Body of pancreas (tissue), 4 donors: Measurements from ENCODE around the gene SEC61G. TPM values are rescaled to one million over a fixed set of nuclear protein-coding genes. Genes with fewer than 3 reads are reported as not detected.

Experiments
- ATAC-seq: fragments of 150-250 bp; one replicate; pipeline ENCODE4 v1.9.1; 2016
- DNase-seq, 4 donors: peaks; one replicate each; pipeline ENCODE4 v3.0.0-alpha.2; 2019
- H3K27ac ChIP-seq, 4 donors: fragments of 200-600 bp; sonication (generic); 1 replicate in 3 of 4; 2 replicates in 1 of 4; pipeline versions ENCODE4 v1.5.1 to v1.6.1; 2016 to 2019; ENCODE audit warnings: mild to moderate bottlenecking in 1 of 4, mixed read lengths in 1 of 4, moderate library complexity in 1 of 4
- H3K27me3 ChIP-seq, 2 donors: fragments of 200-600 bp; sonication (generic); one replicate each; pipeline ENCODE4 v1.6.0; 2016; ENCODE audit warnings: mild to moderate bottlenecking in 1 of 2
- H3K36me3 ChIP-seq, 2 donors: fragments of 200-600 bp; sonication (generic); replicated peaks in 1 of 2; 2 replicates each; pipeline ENCODE4 v1.5.1; 2016; ENCODE audit warnings: low read depth in 2 of 2; ENCODE audit not compliant: insufficient read depth in 1 of 2
- H3K4me1 ChIP-seq: fragments of 200-600 bp; sonication (generic); one replicate; pipeline ENCODE4 v1.6.0; 2016
- H3K4me3 ChIP-seq, 2 donors: fragments of 200-600 bp; sonication (generic); 1 replicate in 1 of 2; 2 replicates in 1 of 2; pipeline ENCODE4 v1.5.1; 2016 to 2019
- H3K9me3 ChIP-seq, 3 donors: fragments of 200-600 bp; sonication (generic); 1 replicate in 2 of 3; 2 replicates in 1 of 3; pipeline ENCODE4 v1.5.1; 2016
- CTCF ChIP-seq, 7 experiments: fragments of 450-650 bp in 4 of 7; fragments of 200-600 bp in 3 of 7; sonication (generic) in 3 of 7; IDR thresholded peaks; one replicate each; pipeline ENCODE4 v1.5.1; 2016 to 2019; ENCODE audit warnings: antibody characterized with exemption in 7 of 7
- POLR2A ChIP-seq, 3 donors: fragments of 450-650 bp; IDR thresholded peaks; one replicate each; pipeline ENCODE4 v1.6.1; 2016; ENCODE audit warnings: antibody characterized with exemption in 3 of 3, mild to moderate bottlenecking in 2 of 3
- WGBS, 2 donors: methylation state at CpG; one replicate each; pipeline ENCODE4 v1.1.5; 2017; 5-methylcytosine and 5-hydroxymethylcytosine counted together
- intact Hi-C: fragments of 100-400 bp; cut with DNase I; formaldehyde crosslinking; loops from one replicate; pipeline ENCODE4 v1.15.1; 2023
- total RNA-seq, 2 donors: library from RNA; depleted of rRNA; stranded (reverse); fragments of >200 nt; gene quantifications; one replicate each; pipeline ENCODE4 v1.1.0, GENCODE V29; 2016

Gene SEC61G
- total RNA-seq, 2 donors from 2014 or later, result 119 to 120 TPM

DNA sequence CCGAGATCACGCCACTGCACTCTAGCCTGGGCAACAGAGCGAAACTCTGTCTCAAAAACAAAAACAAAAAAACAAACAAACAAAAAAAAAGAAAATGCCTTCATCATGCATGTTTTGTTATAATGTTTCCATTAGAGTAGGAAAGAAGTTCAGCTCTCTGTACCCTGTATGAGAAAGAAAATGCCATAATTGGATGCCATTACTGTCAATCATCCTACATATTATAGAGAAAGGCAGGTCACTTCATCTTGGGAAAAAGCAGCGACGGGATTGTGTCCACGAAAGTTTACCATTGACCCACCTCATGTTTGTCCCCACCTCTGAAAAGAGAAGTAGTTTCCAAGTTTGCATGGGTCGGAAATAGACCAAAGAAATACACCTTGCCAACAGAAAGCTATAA, 33.8 kb downstream of the SEC61G start:
- Histone ChIP-seq H3K9me3 (no peaks in the 10 kb centered on the region), H3K4me1 (no peaks in the 10 kb centered on the region), H3K36me3 (no peaks in the 10 kb centered on the region), H3K4me3 (no peak overlapping the region), H3K27ac (no peak overlapping the region), H3K27me3 (no peaks in the 10 kb centered on the region)
- no peak for DNase-seq
- intact Hi-C loops, result loop anchor here (10.0 kb wide), 1 partner anchor 60 kb away; no protein-coding TSS in a partner anchor
- 87 to 89% methylated on average over 7 of the region's 7 CpGs for WGBS, 2 donors
- ATAC-seq, result no peak
- TF ChIP-seq CTCF (IDR thresholded peaks at IDR 0.05) (no peak), POLR2A (IDR thresholded peaks at IDR 0.05) (no peak)

DNA sequence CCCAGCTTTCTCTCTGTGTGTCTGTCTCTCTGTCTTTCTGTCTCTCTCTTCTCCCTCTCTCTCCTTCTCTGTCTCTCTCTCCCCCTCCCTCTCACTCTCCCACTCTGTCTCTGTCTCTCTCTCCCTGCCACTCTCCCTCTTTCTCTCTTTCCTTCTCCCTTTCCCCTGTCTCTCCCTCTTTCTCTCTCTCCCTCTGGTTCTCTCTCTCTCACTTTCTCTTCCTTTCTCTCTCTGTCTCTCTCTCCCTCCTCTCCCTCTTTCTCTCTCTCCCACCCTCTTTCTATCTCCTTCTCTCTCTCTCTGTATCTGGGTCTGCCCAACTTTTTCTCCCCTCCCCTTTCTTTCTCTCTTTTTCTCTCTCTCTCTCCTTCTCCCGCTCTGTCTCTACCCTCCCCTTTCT, 36.5 kb downstream of the SEC61G start:
- WGBS, 2 donors, result 42 to 47% methylated on average over 1 of the region's 1 CpG
- Histone ChIP-seq H3K9me3 (no peaks in the 10 kb centered on the region), H3K36me3 (no peaks in the 10 kb centered on the region), H3K4me1 (no peaks in the 10 kb centered on the region), H3K27me3 (no peaks in the 10 kb centered on the region), H3K4me3 (no peak overlapping the region), H3K27ac (no peak overlapping the region)
- no peak for ATAC-seq
- DNase-seq, result no peak
- intact Hi-C loops, result loop anchor here (10.0 kb wide), 1 partner anchor 58 kb away; no protein-coding TSS in a partner anchor
- TF ChIP-seq POLR2A (IDR thresholded peaks at IDR 0.05), result no peak
- no peak for TF ChIP-seq CTCF (IDR thresholded peaks at IDR 0.05)

DNA sequence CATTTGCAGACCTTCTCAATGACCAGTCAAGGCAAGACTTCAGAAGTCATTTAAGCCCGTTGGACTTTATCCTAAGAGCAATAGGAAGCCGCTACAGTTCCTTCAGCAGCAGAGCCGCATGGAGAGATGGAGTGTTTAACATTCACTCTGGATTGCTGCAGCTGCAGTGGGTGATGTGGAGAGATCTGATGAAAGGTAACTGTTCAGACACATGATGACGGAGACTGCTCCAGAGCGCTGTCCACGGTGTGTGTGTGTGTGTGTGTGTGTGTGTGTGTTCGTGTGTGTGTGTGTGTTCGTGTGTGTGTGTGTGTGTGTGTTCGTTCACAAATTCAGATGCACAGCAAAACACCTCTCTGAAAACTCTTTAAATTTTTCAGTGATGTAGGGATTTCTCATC, 37.0 kb downstream of the SEC61G start:
- H3K36me3 ChIP-seq, result no peaks in the 10 kb centered on the region
- H3K4me3 ChIP-seq, result no peak overlapping the region
- intact Hi-C loops, result loop anchor here (10.0 kb wide), 1 partner anchor 57 kb away; no protein-coding TSS in a partner anchor
- WGBS, 2 donors, result 45 to 60% methylated on average over 9 of the region's 9 CpGs
- H3K27me3 ChIP-seq, result no peaks in the 10 kb centered on the region
- H3K9me3 ChIP-seq, result no peaks in the 10 kb centered on the region
- H3K4me1 ChIP-seq, result no peaks in the 10 kb centered on the region
- DNase-seq (no peak), ATAC-seq (no peak)
- TF ChIP-seq CTCF (IDR thresholded peaks at IDR 0.05) (no peak), POLR2A (IDR thresholded peaks at IDR 0.05) (no peak)
- H3K27ac ChIP-seq, result no peak overlapping the region

GRCh38 chr7:54719974-54720373, 39.0 kb downstream of the SEC61G start:
- no peaks in the 10 kb centered on the region for H3K36me3 ChIP-seq
- DNase-seq (no peak), ATAC-seq (no peak)
- TF ChIP-seq CTCF (IDR thresholded peaks at IDR 0.05), result no peak
- TF ChIP-seq POLR2A (IDR thresholded peaks at IDR 0.05), result no peak
- H3K4me1 ChIP-seq, result no peaks in the 10 kb centered on the region
- WGBS, 2 donors, result 73 to 74% methylated on average over 4 of the region's 4 CpGs
- H3K9me3 ChIP-seq, result no peaks in the 10 kb centered on the region
- no peaks in the 10 kb centered on the region for H3K27me3 ChIP-seq
- no peak overlapping the region for H3K4me3 ChIP-seq
- intact Hi-C loops, result loop anchor here (10.0 kb wide), 1 partner anchor 55 kb away; no protein-coding TSS in a partner anchor
- H3K27ac ChIP-seq, result no peak overlapping the region

GRCh38 chr7:54719425-54719824, 39.6 kb downstream of the SEC61G start:
- Histone ChIP-seq H3K9me3 (no peaks in the 10 kb centered on the region), H3K4me3 (no peak overlapping the region), H3K4me1 (no peaks in the 10 kb centered on the region), H3K27me3 (no peaks in the 10 kb centered on the region), H3K27ac (no peak overlapping the region), H3K36me3 (no peaks in the 10 kb centered on the region)
- intact Hi-C loops, result no loop called here
- TF ChIP-seq CTCF (IDR thresholded peaks at IDR 0.05) (no peak), POLR2A (IDR thresholded peaks at IDR 0.05) (no peak)
- ATAC-seq, result no peak
- no peak for DNase-seq
